ENCODE results near the gene TMEM132C. TPM values are rescaled to one million over a fixed set of nuclear protein-coding genes. Genes with fewer than 3 reads are reported as not detected.

The TMEM132C gene
- total RNA-seq, 1 experiment from 2014 or later = not detected

GRCh38 chr12:128450810-128451209 is 183.8 kb downstream of the TMEM132C start:
- TF ChIP-seq, protein P1, sequence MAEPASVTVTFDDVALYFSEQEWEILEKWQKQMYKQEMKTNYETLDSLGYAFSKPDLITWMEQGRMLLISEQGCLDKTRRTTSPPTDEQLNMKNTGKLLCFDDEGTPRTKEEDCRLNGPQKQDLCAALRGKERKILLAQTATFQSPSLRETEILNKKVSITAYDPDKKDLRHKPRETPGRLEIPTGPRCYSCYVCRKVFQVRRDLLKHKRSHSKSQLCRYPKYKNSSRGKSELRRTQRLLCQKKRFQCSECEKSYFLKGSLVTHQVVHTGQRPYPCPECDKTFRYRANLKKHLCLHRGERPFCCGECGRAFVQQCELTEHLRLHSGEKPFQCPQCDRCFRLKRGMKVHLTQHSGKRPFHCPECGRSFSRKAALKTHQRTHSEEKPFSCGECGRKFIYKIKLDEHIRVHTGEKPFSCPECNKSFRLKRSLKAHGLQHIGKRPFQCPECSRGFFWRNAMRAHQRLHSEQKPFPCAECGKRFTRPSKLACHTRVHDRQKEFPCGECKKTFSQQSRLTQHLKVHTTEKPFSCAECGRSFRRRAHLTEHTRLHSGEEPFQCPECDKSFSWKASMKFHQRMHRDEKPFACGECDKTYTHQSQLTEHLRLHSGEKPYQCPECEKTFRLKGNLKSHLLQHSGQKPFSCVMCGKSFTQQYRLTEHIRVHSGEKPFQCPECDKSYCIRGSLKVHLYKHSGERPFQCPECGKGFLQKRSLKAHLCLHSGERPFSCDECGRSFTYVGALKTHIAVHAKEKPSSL (CRISPR knock-in tag; conservative IDR thresholded peaks at IDR 0.05) = no peak
- TF ChIP-seq KAT7 (CRISPR knock-in tag; IDR thresholded peaks at IDR 0.05; ENCODE audit: borderline replicate concordance) = no peak
- TF ChIP-seq, protein P2, sequence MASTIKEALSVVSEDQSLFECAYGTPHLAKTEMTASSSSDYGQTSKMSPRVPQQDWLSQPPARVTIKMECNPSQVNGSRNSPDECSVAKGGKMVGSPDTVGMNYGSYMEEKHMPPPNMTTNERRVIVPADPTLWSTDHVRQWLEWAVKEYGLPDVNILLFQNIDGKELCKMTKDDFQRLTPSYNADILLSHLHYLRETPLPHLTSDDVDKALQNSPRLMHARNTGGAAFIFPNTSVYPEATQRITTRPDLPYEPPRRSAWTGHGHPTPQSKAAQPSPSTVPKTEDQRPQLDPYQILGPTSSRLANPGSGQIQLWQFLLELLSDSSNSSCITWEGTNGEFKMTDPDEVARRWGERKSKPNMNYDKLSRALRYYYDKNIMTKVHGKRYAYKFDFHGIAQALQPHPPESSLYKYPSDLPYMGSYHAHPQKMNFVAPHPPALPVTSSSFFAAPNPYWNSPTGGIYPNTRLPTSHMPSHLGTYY (CRISPR knock-in tag; IDR thresholded peaks at IDR 0.05) = no peak
- TF ChIP-seq, protein P3, sequence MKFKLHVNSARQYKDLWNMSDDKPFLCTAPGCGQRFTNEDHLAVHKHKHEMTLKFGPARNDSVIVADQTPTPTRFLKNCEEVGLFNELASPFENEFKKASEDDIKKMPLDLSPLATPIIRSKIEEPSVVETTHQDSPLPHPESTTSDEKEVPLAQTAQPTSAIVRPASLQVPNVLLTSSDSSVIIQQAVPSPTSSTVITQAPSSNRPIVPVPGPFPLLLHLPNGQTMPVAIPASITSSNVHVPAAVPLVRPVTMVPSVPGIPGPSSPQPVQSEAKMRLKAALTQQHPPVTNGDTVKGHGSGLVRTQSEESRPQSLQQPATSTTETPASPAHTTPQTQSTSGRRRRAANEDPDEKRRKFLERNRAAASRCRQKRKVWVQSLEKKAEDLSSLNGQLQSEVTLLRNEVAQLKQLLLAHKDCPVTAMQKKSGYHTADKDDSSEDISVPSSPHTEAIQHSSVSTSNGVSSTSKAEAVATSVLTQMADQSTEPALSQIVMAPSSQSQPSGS (CRISPR knock-in tag; IDR thresholded peaks at IDR 0.05; ENCODE audit: borderline replicate concordance, low read depth) = no peak
- TF ChIP-seq MYBL2 (CRISPR knock-in tag; IDR thresholded peaks at IDR 0.05) = no peak
- no peak for TF ChIP-seq ZNF281 (CRISPR knock-in tag; IDR thresholded peaks at IDR 0.05)
- H3K4me3 Mint-ChIP-seq = no peak overlapping the region
- ChIA-PET CTCF (no interaction called here), POLR2A (no interaction called here)
- H3K4me1 Mint-ChIP-seq = no peaks in the 10 kb centered on the region
- ATAC-seq (no peak), DNase-seq (ENCODE audit: low spot score) (no peak)
- H3K9me3 Mint-ChIP-seq = peaks cover 71% of the 10 kb centered on the region
- H3K27ac Mint-ChIP-seq = no peak overlapping the region
- peaks cover 61% of the 10 kb centered on the region for H3K36me3 Mint-ChIP-seq
- peaks cover 5% of the 10 kb centered on the region; the same call in 1 of the 2 replicates for H3K27me3 Mint-ChIP-seq (ENCODE audit: low read depth)

DNA sequence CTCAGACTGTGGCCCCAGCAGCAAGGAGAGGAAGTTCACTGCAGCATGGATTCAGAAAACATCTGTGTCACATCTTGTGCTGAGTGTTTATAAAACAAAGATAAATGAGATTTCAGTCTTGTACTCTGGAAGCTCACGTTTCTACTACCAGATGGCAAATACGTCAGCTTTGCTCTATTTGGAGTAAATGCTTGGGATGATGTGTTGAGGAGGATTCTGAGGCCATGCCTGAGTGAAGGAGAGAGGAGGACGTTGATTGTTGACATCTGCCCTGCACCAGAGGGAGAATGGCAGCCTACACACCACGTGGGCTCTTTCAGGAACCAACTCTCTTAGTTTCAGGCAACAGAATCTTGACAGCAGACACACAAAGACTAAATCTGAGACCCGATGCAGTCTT is 188.9 kb downstream of the TMEM132C start:
- no peak for ATAC-seq
- TF ChIP-seq ZBTB43 (CRISPR knock-in tag; IDR thresholded peaks at IDR 0.05) = no peak
- no peak for TF ChIP-seq ZBTB21 (CRISPR knock-in tag; IDR thresholded peaks at IDR 0.05; ENCODE audit: borderline replicate concordance)
- no peak for TF ChIP-seq KAT7 (CRISPR knock-in tag; IDR thresholded peaks at IDR 0.05; ENCODE audit: borderline replicate concordance)
- Mint-ChIP-seq H3K36me3 (peaks cover 65% of the 10 kb centered on the region), H3K9me3 (peaks cover 70% of the 10 kb centered on the region), H3K27ac (no peak overlapping the region), H3K4me3 (no peak overlapping the region), H3K4me1 (no peaks in the 10 kb centered on the region), H3K27me3 (ENCODE audit: low read depth) (peaks cover 13% of the 10 kb centered on the region)
- DNase-seq (ENCODE audit: low spot score) = no peak
- POLR2A ChIA-PET = no interaction called here
- CTCF ChIA-PET = no interaction called here

GRCh38 chr12:128456922-128457321 is 190.0 kb downstream of the TMEM132C start:
- ATAC-seq = no peak
- no peak for TF ChIP-seq ARID4B (CRISPR knock-in tag; IDR thresholded peaks at IDR 0.05; ENCODE audit: borderline replicate concordance)
- no peak for TF ChIP-seq GRHL2 (CRISPR knock-in tag; IDR thresholded peaks at IDR 0.05; ENCODE audit: insufficient replicate concordance, severe bottlenecking)
- TF ChIP-seq ZNF281 (CRISPR knock-in tag; IDR thresholded peaks at IDR 0.05) = no peak
- TF ChIP-seq, protein P4, sequence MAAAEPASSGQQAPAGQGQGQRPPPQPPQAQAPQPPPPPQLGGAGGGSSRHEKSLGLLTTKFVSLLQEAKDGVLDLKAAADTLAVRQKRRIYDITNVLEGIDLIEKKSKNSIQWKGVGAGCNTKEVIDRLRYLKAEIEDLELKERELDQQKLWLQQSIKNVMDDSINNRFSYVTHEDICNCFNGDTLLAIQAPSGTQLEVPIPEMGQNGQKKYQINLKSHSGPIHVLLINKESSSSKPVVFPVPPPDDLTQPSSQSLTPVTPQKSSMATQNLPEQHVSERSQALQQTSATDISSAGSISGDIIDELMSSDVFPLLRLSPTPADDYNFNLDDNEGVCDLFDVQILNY (CRISPR knock-in tag; IDR thresholded peaks at IDR 0.05) = no peak

More at GRCh38 chr12:128456922-128457321, 190.0 kb downstream of the TMEM132C start:
- no peak overlapping the region for H3K27ac Mint-ChIP-seq
- POLR2A ChIA-PET = no interaction called here
- H3K4me3 Mint-ChIP-seq = no peak overlapping the region
- H3K36me3 Mint-ChIP-seq = peaks cover 65% of the 10 kb centered on the region
- H3K4me1 Mint-ChIP-seq = no peaks in the 10 kb centered on the region
- peaks cover 13% of the 10 kb centered on the region for H3K27me3 Mint-ChIP-seq (ENCODE audit: low read depth)
- H3K9me3 Mint-ChIP-seq = peaks cover 65% of the 10 kb centered on the region
- no peak for DNase-seq (ENCODE audit: low spot score)
- CTCF ChIA-PET = no interaction called here

Measured in WTC11 (cell line).